HepG2 (cell line): ENCODE measurements around the gene TBC1D14. TPM values are rescaled to one million over a fixed set of nuclear protein-coding genes. Genes with fewer than 3 reads are reported as not detected.

Source experiments
- ARID4A ChIP-seq: sonication (generic); formaldehyde crosslinking; IDR thresholded peaks from 2 replicates; pipeline ENCODE4 v1.5.0; 2020; ENCODE audit warnings: mild to moderate bottlenecking, missing genetic modification reagents, borderline replicate concordance
- MATR3 ChIP-seq: sonication (generic); formaldehyde crosslinking; IDR thresholded peaks from 2 replicates; pipeline ENCODE4 v1.4.0; 2020; ENCODE audit warnings: missing genetic modification reagents
- NCOA5 ChIP-seq: sonication (generic); formaldehyde crosslinking; IDR thresholded peaks from 2 replicates; pipeline ENCODE4 v1.4.0; 2020; ENCODE audit warnings: missing genetic modification reagents
- NFATC3 ChIP-seq: sonication (generic); formaldehyde crosslinking; IDR thresholded peaks from 2 replicates; pipeline ENCODE4 v1.5.1; 2020; ENCODE audit warnings: mild to moderate bottlenecking, missing genetic modification reagents
- RFXAP ChIP-seq: sonication (generic); formaldehyde crosslinking; IDR thresholded peaks from 2 replicates; pipeline ENCODE4 v1.4.0; 2020; ENCODE audit warnings: missing genetic modification reagents, borderline replicate concordance
- SNAI1 ChIP-seq: sonication (generic); formaldehyde crosslinking; IDR thresholded peaks from 2 replicates; pipeline ENCODE4 v1.5.0; 2020; ENCODE audit warnings: mild to moderate bottlenecking, missing genetic modification reagents, borderline replicate concordance
- UBTF ChIP-seq: sonication (generic); formaldehyde crosslinking; IDR thresholded peaks from 2 replicates; pipeline ENCODE4 v1.4.0; 2020; ENCODE audit warnings: mild to moderate bottlenecking, missing genetic modification reagents
- ZKSCAN8 ChIP-seq: IDR thresholded peaks from 2 replicates; pipeline ENCODE4 v1.6.1; 2016; ENCODE audit warnings: borderline replicate concordance, missing genetic modification reagents, missing compliant biosample characterization
- ZNF121 ChIP-seq: sonication (generic); formaldehyde crosslinking; IDR thresholded peaks from 2 replicates; pipeline ENCODE4 v1.5.0; 2020; ENCODE audit warnings: mild to moderate bottlenecking, missing genetic modification reagents
- ZNF124 ChIP-seq: sonication (generic); formaldehyde crosslinking; IDR thresholded peaks from 2 replicates; pipeline ENCODE4 v1.4.0; 2020; ENCODE audit warnings: missing genetic modification reagents
- ZUFSP ChIP-seq: sonication (generic); formaldehyde crosslinking; IDR thresholded peaks from 2 replicates; pipeline ENCODE4 v1.9.0; 2021; ENCODE audit warnings: missing genetic modification reagents, mild to moderate bottlenecking, borderline replicate concordance
- polyA plus RNA-seq, 8 experiments: library from polyadenylated mRNA; depleted of rRNA in 3 of 8; stranded (reverse) in 7 of 8; unstranded in 1 of 8; fragments of >200 nt; fragmentation: Illumina TruSeq in 4 of 8; extraction: Trizol in 4 of 8; gene quantifications; 2 replicates each; pipeline versions ENCODE4 v1.2.1 to v1.2.3, GENCODE V29; 2011 to 2016; ENCODE audit warnings: low read depth in 4 of 8, missing spikeins in 1 of 8, mixed read lengths in 1 of 8; ENCODE audit not compliant: insufficient read depth in 1 of 8
- total RNA-seq, 5 experiments: library from RNA; depleted of rRNA; stranded (reverse); fragments of >200 nt; fragmentation: Illumina TruSeq; extraction: Trizol; gene quantifications; 2 replicates each; pipeline ENCODE4 v1.2.3, GENCODE V29; 2016; ENCODE audit warnings: low read depth in 1 of 5
- TF ChIP-seq, protein P1 (sequence below): sonication (generic); formaldehyde crosslinking; IDR thresholded peaks from 2 replicates; pipeline ENCODE4 v1.4.0; 2020; ENCODE audit warnings: missing genetic modification reagents
- TF ChIP-seq, protein P2 (sequence below): sonication (generic); formaldehyde crosslinking; IDR thresholded peaks from 2 replicates; pipeline ENCODE4 v1.8.0; 2022; ENCODE audit warnings: missing genetic modification reagents, mild to moderate bottlenecking, inconsistent platforms, borderline replicate concordance
- TF ChIP-seq, protein P3 (sequence below): sonication (generic); formaldehyde crosslinking; IDR thresholded peaks from 2 replicates; pipeline ENCODE4 v1.8.0; 2022; ENCODE audit warnings: low read depth, missing genetic modification reagents

Gene TBC1D14
- total and polyA plus RNA-seq, 2 of the 13 experiments (the other 11 are each of a cell fraction or from before 2014, with no cell fraction given): 29.5 to 46.5 TPM

GRCh38 chr4:6926681-6927478 is 17.3 kb downstream of the TBC1D14 start (continued):
- TF ChIP-seq ZUFSP (CRISPR knock-in tag) (no peak), ZNF121 (no peak; the same call in 1 of the 2 replicates), ARID4A (peak; percentile 63; the same call in 1 of the 2 replicates), MATR3 (no peak), ZNF124 (CRISPR knock-in tag) (0 out of 2 replicates have a peak, but pooled peaks have one; percentile 37), SNAI1 (CRISPR knock-in tag) (no peak), UBTF (CRISPR knock-in tag) (peak; percentile 37; the same call in 1 of the 2 replicates), NFATC3 (CRISPR knock-in tag) (no peak), ZKSCAN8 (CRISPR knock-in tag) (no peak), NCOA5 (CRISPR knock-in tag) (no peak), RFXAP (CRISPR knock-in tag) (no peak)
- TF ChIP-seq, protein P1, sequence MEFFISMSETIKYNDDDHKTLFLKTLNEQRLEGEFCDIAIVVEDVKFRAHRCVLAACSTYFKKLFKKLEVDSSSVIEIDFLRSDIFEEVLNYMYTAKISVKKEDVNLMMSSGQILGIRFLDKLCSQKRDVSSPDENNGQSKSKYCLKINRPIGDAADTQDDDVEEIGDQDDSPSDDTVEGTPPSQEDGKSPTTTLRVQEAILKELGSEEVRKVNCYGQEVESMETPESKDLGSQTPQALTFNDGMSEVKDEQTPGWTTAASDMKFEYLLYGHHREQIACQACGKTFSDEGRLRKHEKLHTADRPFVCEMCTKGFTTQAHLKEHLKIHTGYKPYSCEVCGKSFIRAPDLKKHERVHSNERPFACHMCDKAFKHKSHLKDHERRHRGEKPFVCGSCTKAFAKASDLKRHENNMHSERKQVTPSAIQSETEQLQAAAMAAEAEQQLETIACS: no peak
- TF ChIP-seq, protein P2, sequence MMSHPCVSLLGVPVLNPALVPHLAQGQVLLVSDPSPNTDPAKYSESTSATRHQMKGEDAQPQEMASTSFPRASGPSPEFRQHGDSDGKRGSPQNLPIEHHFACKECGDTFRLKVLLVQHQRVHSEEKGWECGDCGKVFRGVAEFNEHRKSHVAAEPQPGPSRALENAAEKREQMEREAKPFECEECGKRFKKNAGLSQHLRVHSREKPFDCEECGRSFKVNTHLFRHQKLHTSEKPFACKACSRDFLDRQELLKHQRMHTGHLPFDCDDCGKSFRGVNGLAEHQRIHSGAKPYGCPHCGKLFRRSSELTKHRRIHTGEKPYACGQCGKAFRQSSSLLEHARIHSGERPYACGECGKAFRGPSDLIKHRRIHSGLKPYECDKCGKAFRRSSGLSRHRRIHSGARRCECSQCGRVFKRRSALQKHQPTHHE (CRISPR knock-in tag): no peak
- TF ChIP-seq, protein P3, sequence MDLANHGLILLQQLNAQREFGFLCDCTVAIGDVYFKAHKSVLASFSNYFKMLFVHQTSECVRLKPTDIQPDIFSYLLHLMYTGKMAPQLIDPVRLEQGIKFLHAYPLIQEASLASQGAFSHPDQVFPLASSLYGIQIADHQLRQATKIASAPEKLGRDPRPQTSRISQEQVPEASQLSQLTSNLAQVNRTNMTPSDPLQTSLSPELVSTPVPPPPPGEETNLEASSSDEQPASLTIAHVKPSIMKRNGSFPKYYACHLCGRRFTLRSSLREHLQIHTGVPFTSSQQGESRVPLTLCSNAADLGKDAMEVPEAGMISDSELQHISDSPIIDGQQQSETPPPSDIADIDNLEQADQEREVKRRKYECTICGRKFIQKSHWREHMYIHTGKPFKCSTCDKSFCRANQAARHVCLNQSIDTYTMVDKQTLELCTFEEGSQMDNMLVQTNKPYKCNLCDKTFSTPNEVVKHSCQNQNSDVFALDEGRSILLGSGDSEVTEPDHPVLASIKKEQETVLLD (CRISPR knock-in tag): no peak
